Body of pancreas (tissue), 4 donors: Measurements from ENCODE around the gene RPS14.

Experiments
- POLR2A ChIP-seq, 3 donors: fragments of 450-650 bp; IDR thresholded peaks; one replicate each; pipeline ENCODE4 v1.6.1; 2016; ENCODE audit warnings: antibody characterized with exemption in 3 of 3, mild to moderate bottlenecking in 2 of 3
- TF ChIP-seq, protein P1 (sequence below), 7 experiments: fragments of 450-650 bp in 4 of 7; fragments of 200-600 bp in 3 of 7; sonication (generic) in 3 of 7; IDR thresholded peaks; one replicate each; pipeline ENCODE4 v1.5.1; 2016 to 2019; ENCODE audit warnings: antibody characterized with exemption in 7 of 7

DNA sequence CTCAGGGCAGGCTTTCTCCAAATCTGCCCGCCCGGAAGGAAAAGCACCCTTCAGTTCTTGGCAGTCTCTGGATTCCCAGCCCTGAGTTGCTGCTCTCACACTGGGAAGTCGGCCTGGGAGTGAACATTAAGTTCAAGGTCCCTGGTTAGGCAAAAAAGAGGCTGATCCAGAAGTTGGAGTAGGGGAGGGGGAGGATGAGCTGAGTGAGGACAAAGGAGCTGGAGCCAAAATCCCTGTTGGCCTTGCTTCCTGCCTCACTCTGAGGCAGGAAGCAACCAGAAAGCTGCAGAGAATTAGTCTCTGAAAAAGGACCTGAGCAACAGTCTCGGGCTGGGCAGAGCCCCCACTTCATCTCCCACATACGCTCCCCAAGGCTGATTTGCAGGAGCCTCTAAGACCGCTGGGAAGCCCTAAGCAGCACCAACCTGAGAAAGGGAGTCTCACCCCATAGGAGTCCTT, 15.0 kb upstream of the RPS14 start:
- TF ChIP-seq, protein P1, sequence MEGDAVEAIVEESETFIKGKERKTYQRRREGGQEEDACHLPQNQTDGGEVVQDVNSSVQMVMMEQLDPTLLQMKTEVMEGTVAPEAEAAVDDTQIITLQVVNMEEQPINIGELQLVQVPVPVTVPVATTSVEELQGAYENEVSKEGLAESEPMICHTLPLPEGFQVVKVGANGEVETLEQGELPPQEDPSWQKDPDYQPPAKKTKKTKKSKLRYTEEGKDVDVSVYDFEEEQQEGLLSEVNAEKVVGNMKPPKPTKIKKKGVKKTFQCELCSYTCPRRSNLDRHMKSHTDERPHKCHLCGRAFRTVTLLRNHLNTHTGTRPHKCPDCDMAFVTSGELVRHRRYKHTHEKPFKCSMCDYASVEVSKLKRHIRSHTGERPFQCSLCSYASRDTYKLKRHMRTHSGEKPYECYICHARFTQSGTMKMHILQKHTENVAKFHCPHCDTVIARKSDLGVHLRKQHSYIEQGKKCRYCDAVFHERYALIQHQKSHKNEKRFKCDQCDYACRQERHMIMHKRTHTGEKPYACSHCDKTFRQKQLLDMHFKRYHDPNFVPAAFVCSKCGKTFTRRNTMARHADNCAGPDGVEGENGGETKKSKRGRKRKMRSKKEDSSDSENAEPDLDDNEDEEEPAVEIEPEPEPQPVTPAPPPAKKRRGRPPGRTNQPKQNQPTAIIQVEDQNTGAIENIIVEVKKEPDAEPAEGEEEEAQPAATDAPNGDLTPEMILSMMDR (IDR thresholded peaks at IDR 0.05), result no peak
- no peak for TF ChIP-seq POLR2A (IDR thresholded peaks at IDR 0.05)
